OCI-LY3 (cell line): ENCODE results near the gene ICA1.

Source experiments
- H2AFZ ChIP-seq: fragments of 200-600, 300-600 bp; shearing (Covaris generic); 2 replicates; pipeline ENCODE4 v1.6.0; 2014; ENCODE audit warnings: antibody characterized with exemption, low read depth, low read length
- H3K27ac ChIP-seq: fragments of 200-600, 300-600 bp; sonication (generic); 2 replicates; pipeline ENCODE4 v1.5.1; 2014; ENCODE audit warnings: mild to moderate bottlenecking, low read length, moderate library complexity, mixed read lengths
- H3K27me3 ChIP-seq: fragments of 200-600, 300-600 bp; sonication (generic); 2 replicates; pipeline ENCODE4 v1.6.1; 2014; ENCODE audit warnings: low read depth, low read length, mixed read lengths
- H3K36me3 ChIP-seq: fragments of 200-600, 300-600 bp; sonication (generic); replicated peaks from 2 replicates; pipeline ENCODE3; 2014; ENCODE audit warnings: low read depth, low read length, mixed read lengths
- H3K4me1 ChIP-seq: fragments of 300-600, 200-600 bp; sonication (generic); 2 replicates; pipeline ENCODE4 v1.6.1; 2014; ENCODE audit warnings: low read length, mixed read lengths
- H3K4me2 ChIP-seq: fragments of 200-600, 300-600 bp; sonication (generic); 2 replicates; pipeline ENCODE4 v1.6.1; 2014; ENCODE audit warnings: low read length, mixed read lengths
- H3K4me3 ChIP-seq: fragments of 300-600, 200-600 bp; sonication (generic); 2 replicates; pipeline ENCODE4 v1.5.1; 2014; ENCODE audit warnings: antibody characterized with exemption, mild to moderate bottlenecking, low read length, moderate library complexity
- H3K79me2 ChIP-seq: fragments of 300-600, 200-600 bp; shearing (Covaris generic); 2 replicates; pipeline ENCODE4 v1.6.1; 2014; ENCODE audit warnings: mild to moderate bottlenecking, low read length, mixed read lengths
- H3K9ac ChIP-seq: fragments of 300-600, 200-600 bp; shearing (Covaris generic); 2 replicates; pipeline ENCODE4 v1.6.0; 2014; ENCODE audit warnings: mild to moderate bottlenecking, low read length, moderate library complexity
- H3K9me3 ChIP-seq: fragments of 200-600, 300-600 bp; shearing (Covaris generic); 2 replicates; pipeline ENCODE4 v1.6.1; 2014; ENCODE audit warnings: low read length, mixed read lengths; ENCODE audit not compliant: insufficient read depth
- H4K20me1 ChIP-seq: fragments of 200-600, 300-600 bp; sonication (generic); 2 replicates; pipeline ENCODE4 v1.6.1; 2016; ENCODE audit warnings: low read length, mixed read lengths; ENCODE audit not compliant: insufficient read depth
- CTCF ChIP-seq: fragments of 200-600, 300-600 bp; sonication (generic); IDR thresholded peaks from 2 replicates; pipeline ENCODE4 v1.5.1; 2014; ENCODE audit warnings: antibody characterized with exemption, low read length, low read depth
- EZH2phosphoT487 ChIP-seq: fragments of 200-600 bp; shearing (Covaris generic); IDR thresholded peaks from 2 replicates; pipeline ENCODE4 v1.6.1; 2018; ENCODE audit warnings: antibody characterized with exemption, mixed run types, low read depth

ICA1 gene

GRCh38 chr7:8172372-8173354 is 89.3 kb downstream of the ICA1 start:
- H2AFZ ChIP-seq = no peak overlapping the region
- no peaks in the 10 kb centered on the region for H3K9me3 ChIP-seq
- peaks cover 22% of the 10 kb centered on the region for H3K4me1 ChIP-seq
- no peak overlapping the region for H3K27ac ChIP-seq
- no peaks in the 10 kb centered on the region for H4K20me1 ChIP-seq
- no peak overlapping the region for H3K4me3 ChIP-seq
- H3K79me2 ChIP-seq = no peaks in the 10 kb centered on the region
- H3K9ac ChIP-seq = no peak overlapping the region
- H3K4me2 ChIP-seq = no peak overlapping the region
- H3K36me3 ChIP-seq = no peaks in the 10 kb centered on the region
- TF ChIP-seq CTCF (no peak), EZH2phosphoT487 (no peak)
- H3K27me3 ChIP-seq = peaks cover 10% of the 10 kb centered on the region

GRCh38 chr7:8169171-8169570 is 92.8 kb downstream of the ICA1 start:
- H3K9ac ChIP-seq = no peak overlapping the region
- no peak overlapping the region for H3K4me3 ChIP-seq
- no peaks in the 10 kb centered on the region for H3K9me3 ChIP-seq
- H3K4me2 ChIP-seq = no peak overlapping the region
- H3K27ac ChIP-seq = no peak overlapping the region
- no peaks in the 10 kb centered on the region for H3K36me3 ChIP-seq
- no peak overlapping the region for H2AFZ ChIP-seq
- no peaks in the 10 kb centered on the region for H4K20me1 ChIP-seq
- TF ChIP-seq CTCF (no peak), EZH2phosphoT487 (no peak)
- no peaks in the 10 kb centered on the region for H3K79me2 ChIP-seq
- peaks cover 10% of the 10 kb centered on the region for H3K27me3 ChIP-seq
- H3K4me1 ChIP-seq = no peaks in the 10 kb centered on the region

- Histone ChIP-seq H3K79me2 (no peaks in the 10 kb centered on the region), H3K9me3 (no peaks in the 10 kb centered on the region), H3K27ac (no peak overlapping the region), H4K20me1 (no peaks in the 10 kb centered on the region), H3K4me3 (no peak overlapping the region), H3K36me3 (no peaks in the 10 kb centered on the region), H2AFZ (no peak overlapping the region), H3K4me2 (no peak overlapping the region), H3K27me3 (peaks cover 10% of the 10 kb centered on the region), H3K4me1 (no peaks in the 10 kb centered on the region), H3K9ac (no peak overlapping the region)
- TF ChIP-seq EZH2phosphoT487 = no peak
- no peak for TF ChIP-seq CTCF
Measured at GRCh38 chr7:8168336-8168735, 93.6 kb downstream of the ICA1 start.

GRCh38 chr7:8165150-8165549 is 96.8 kb downstream of the ICA1 start:
- no peak overlapping the region for H3K9ac ChIP-seq
- H2AFZ ChIP-seq = no peak overlapping the region
- H3K79me2 ChIP-seq = no peaks in the 10 kb centered on the region
- H3K27ac ChIP-seq = no peak overlapping the region
- no peaks in the 10 kb centered on the region for H4K20me1 ChIP-seq
- H3K4me1 ChIP-seq = no peaks in the 10 kb centered on the region
- H3K27me3 ChIP-seq = peaks cover 10% of the 10 kb centered on the region
- no peak overlapping the region for H3K4me2 ChIP-seq
- no peaks in the 10 kb centered on the region for H3K9me3 ChIP-seq
- H3K36me3 ChIP-seq = no peaks in the 10 kb centered on the region
- no peak overlapping the region for H3K4me3 ChIP-seq
- no peak for TF ChIP-seq CTCF
- TF ChIP-seq EZH2phosphoT487 = no peak
